ENCODE data around the gene APOM. TPM values are rescaled to one million over a fixed set of nuclear protein-coding genes. Genes with fewer than 3 reads are reported as not detected.

The APOM gene
- total and polyA plus RNA-seq, 3 experiments from 2014 or later, result 2.4 to 4.3 (median 3.3) TPM

DNA sequence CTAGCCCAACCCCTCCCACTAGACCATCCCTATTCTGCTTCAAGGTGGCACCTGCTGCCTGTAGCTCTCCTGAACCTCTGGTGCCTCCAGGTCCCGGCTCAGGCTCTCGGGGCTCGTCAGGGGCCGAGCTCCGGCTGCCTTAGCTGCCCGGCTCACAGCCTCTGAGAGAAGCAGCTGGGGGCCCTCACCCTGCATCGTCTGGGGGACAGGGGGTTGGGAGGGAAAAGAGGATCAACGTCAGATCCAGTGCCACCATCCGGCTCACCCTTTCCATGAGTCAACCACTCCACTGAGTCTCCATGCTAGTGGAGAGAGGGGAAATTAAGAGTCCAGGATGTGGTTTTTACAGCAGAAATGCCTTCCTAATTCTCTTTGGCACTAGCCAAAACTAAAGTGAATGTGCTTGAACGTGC lies 16.2 kb upstream of the APOM start:
- H3K4me1 Mint-ChIP-seq, result peaks cover 0 to 1% (median 0%) of the 10 kb centered on the region in 3 donors
- H3K27ac ChIP-seq (ENCODE audit: low read depth, low read length), result no peak overlapping the region
- ChIA-PET POLR2A (interaction anchor here (1.4 kb wide), 1 partner anchor 12 kb away, joined by 6 read pairs; no protein-coding TSS in a partner anchor), CTCF (interaction anchor here (1.1 kb wide), 1 partner anchor 191 kb away, joined by 5 read pairs; no protein-coding TSS in a partner anchor)
- no peak overlapping the region for H3K4me3 Mint-ChIP-seq
- no peaks in the 10 kb centered on the region for H3K27me3 ChIP-seq (ENCODE audit: insufficient read depth, low read length, poor library complexity, severe bottlenecking)
- H3K9me3 ChIP-seq (ENCODE audit: low read length), result no peaks in the 10 kb centered on the region
- no peak for DNase-seq
- no peak overlapping the region for H3K4me3 ChIP-seq (ENCODE audit: low read length)
- no peaks in the 10 kb centered on the region for H3K9me3 Mint-ChIP-seq
- peaks cover 3 to 91% (median 14%) of the 10 kb centered on the region in 3 donors for H3K36me3 Mint-ChIP-seq
- no peaks in the 10 kb centered on the region for H3K4me1 ChIP-seq (ENCODE audit: insufficient read depth, low read length)
- H3K36me3 ChIP-seq (ENCODE audit: insufficient read depth, low read length), result peaks cover 82% of the 10 kb centered on the region
- H3K27me3 Mint-ChIP-seq, result no peaks in the 10 kb centered on the region
- peak overlapping the region in 4 of 8 donors; percentile 7 to 79 (median 39) for H3K27ac Mint-ChIP-seq

DNA sequence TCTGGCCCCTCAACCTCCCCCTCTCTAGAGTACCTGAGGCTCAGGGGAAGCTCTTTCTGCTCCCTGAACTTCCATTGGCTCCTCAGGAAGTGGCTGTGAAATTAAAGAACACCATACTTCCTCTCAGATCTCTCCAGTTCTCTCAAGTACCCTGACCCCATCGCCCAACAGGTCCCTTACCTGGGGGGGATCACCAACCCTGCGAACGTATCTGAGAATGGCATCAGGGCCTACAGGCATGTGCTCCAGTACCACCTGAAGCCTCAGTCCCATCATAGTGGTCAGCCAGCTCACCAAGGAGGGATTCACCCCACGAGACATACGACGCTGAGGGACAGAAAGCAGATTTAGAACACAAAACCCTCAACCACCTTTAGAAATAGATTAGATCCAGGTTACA lies 15.1 kb upstream of the APOM start:
- no peaks in the 10 kb centered on the region for H3K27me3 Mint-ChIP-seq
- CTCF ChIA-PET, result interaction anchor here (1.1 kb wide), 1 partner anchor 189 kb away, joined by 5 read pairs; no protein-coding TSS in a partner anchor

DNA sequence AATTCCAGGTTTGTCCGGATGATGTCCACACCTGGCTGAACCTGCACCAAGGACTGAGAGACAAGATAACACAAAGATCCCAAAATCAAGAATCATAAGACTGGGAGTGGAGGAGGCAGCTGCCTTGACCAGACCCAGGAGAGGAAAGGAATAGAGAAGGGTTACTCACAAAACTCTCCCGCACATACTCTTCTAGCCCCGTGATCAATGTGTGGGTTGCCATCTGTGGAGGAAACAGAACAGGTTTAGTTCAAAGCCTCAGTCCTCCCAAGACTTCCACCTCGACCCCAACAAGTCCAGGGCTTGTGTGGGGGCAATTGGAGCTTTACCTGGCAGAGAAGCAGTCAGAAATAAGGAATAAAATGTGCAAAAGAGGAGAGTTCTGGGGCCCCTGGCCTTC lies 14.3 kb upstream of the APOM start:
- H3K36me3 Mint-ChIP-seq, result peaks cover 7 to 91% (median 14%) of the 10 kb centered on the region in 3 donors
- ChIA-PET CTCF (no interaction called here), POLR2A (no interaction called here)

More for the DNA sequence above, 15.1 kb upstream of the APOM start:
- H3K4me1 ChIP-seq (ENCODE audit: insufficient read depth, low read length), result no peaks in the 10 kb centered on the region
- peaks cover 82% of the 10 kb centered on the region for H3K36me3 ChIP-seq (ENCODE audit: insufficient read depth, low read length)
- no peaks in the 10 kb centered on the region for H3K27me3 ChIP-seq (ENCODE audit: insufficient read depth, low read length, poor library complexity, severe bottlenecking)
- H3K9me3 Mint-ChIP-seq, result no peaks in the 10 kb centered on the region
- no peak overlapping the region for H3K4me3 Mint-ChIP-seq
- peaks cover 3 to 6% (median 4%) of the 10 kb centered on the region in 3 donors for H3K4me1 Mint-ChIP-seq
- no peak for DNase-seq
- POLR2A ChIA-PET, result interaction anchor here (0.5 to 0.6 kb wide), 2 partner anchors 10 to 18 kb away, joined by 6 to 9 read pairs; no protein-coding TSS in a partner anchor
- peaks cover 9 to 91% (median 14%) of the 10 kb centered on the region in 3 donors for H3K36me3 Mint-ChIP-seq
- H3K27ac Mint-ChIP-seq, result peak overlapping the region in 1 of 8 donors; percentile 56
- no peak overlapping the region for H3K4me3 ChIP-seq (ENCODE audit: low read length)
- no peaks in the 10 kb centered on the region for H3K9me3 ChIP-seq (ENCODE audit: low read length)
- H3K27ac ChIP-seq (ENCODE audit: low read depth, low read length), result no peak overlapping the region

GRCh38 chr6:31642798-31643570 lies 12.7 kb upstream of the APOM start:
- Mint-ChIP-seq H3K9me3 (no peaks in the 10 kb centered on the region), H3K4me3 (no peak overlapping the region), H3K4me1 (peaks cover 3 to 7% (median 5%) of the 10 kb centered on the region in 3 donors), H3K36me3 (peaks cover 7 to 90% (median 17%) of the 10 kb centered on the region in 3 donors), H3K27ac (peak overlapping the region in 2 of 8 donors; percentile 7 to 66), H3K27me3 (no peaks in the 10 kb centered on the region)
- CTCF ChIA-PET, result interaction anchor here (2.2 kb wide), 1 partner anchor 44 kb away, joined by 9 read pairs; no protein-coding TSS in a partner anchor
- H3K9me3 ChIP-seq (ENCODE audit: low read length), result no peaks in the 10 kb centered on the region
- H3K27me3 ChIP-seq (ENCODE audit: insufficient read depth, low read length, poor library complexity, severe bottlenecking), result no peaks in the 10 kb centered on the region
- H3K4me3 ChIP-seq (ENCODE audit: low read length), result no peak overlapping the region
- no peaks in the 10 kb centered on the region for H3K4me1 ChIP-seq (ENCODE audit: insufficient read depth, low read length)
- no peak overlapping the region for H3K27ac ChIP-seq (ENCODE audit: low read depth, low read length)
- H3K36me3 ChIP-seq (ENCODE audit: insufficient read depth, low read length), result peaks cover 79% of the 10 kb centered on the region
- no peak for DNase-seq
- POLR2A ChIA-PET, result interaction anchor here (1.1 kb wide), 1 partner anchor 172 kb away, joined by 3 read pairs; the partner anchor contains the start of gene HSPA1L

More for the DNA sequence above, 14.3 kb upstream of the APOM start:
- Histone ChIP-seq H3K36me3 (ENCODE audit: insufficient read depth, low read length) (peaks cover 82% of the 10 kb centered on the region), H3K4me3 (ENCODE audit: low read length) (no peak overlapping the region), H3K27ac (ENCODE audit: low read depth, low read length) (no peak overlapping the region), H3K9me3 (ENCODE audit: low read length) (no peaks in the 10 kb centered on the region), H3K4me1 (ENCODE audit: insufficient read depth, low read length) (no peaks in the 10 kb centered on the region), H3K27me3 (ENCODE audit: insufficient read depth, low read length, poor library complexity, severe bottlenecking) (no peaks in the 10 kb centered on the region)
- Mint-ChIP-seq H3K9me3 (no peaks in the 10 kb centered on the region), H3K4me1 (peaks cover 4 to 7% (median 5%) of the 10 kb centered on the region in 3 donors), H3K27me3 (no peaks in the 10 kb centered on the region), H3K27ac (peak overlapping the region in 6 of 8 donors; percentile 12 to 89 (median 44)), H3K4me3 (no peak overlapping the region)
- DNase-seq, result no peak

DNA sequence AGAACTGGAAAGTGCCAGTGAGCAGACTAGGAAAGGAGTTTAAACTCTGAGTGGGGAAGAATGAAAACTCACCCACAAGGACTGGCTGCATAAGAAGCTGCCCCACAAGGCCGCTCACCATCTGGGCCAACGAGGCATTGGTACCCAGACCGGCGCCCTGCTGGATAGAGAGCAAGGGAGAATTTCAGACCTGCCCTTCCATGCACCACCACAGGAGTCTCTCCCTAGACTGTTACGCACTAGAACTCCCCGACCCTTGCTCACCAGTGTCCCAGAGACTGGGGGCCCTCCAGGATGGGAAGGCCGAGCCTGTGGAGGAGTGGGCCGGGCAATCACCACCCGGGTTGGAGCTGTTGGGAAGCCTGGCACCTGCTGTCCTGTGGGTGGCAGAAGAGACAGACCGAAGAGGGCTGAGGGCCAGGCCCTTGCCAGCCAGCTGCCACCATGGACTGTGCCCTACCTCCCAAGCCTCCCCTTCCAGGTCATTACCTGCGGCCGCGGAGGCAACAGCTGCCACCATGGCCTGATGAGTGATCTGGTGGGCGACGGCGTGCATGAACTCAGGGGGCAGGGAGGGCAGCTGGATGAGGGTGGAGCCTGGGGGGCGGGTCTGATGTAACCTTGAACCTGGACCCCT lies 11.8 kb upstream of the APOM start:
- Mint-ChIP-seq H3K36me3 (peaks cover 7 to 91% (median 17%) of the 10 kb centered on the region in 3 donors), H3K27me3 (no peaks in the 10 kb centered on the region), H3K4me3 (no peak overlapping the region), H3K9me3 (no peaks in the 10 kb centered on the region), H3K27ac (peak overlapping the region in 1 of 8 donors; percentile 85), H3K4me1 (peaks cover 5 to 7% (median 6%) of the 10 kb centered on the region in 3 donors)
- Histone ChIP-seq H3K27me3 (ENCODE audit: insufficient read depth, low read length, poor library complexity, severe bottlenecking) (no peaks in the 10 kb centered on the region), H3K9me3 (ENCODE audit: low read length) (no peaks in the 10 kb centered on the region), H3K27ac (ENCODE audit: low read depth, low read length) (no peak overlapping the region), H3K4me1 (ENCODE audit: insufficient read depth, low read length) (no peaks in the 10 kb centered on the region), H3K36me3 (ENCODE audit: insufficient read depth, low read length) (peaks cover 83% of the 10 kb centered on the region), H3K4me3 (ENCODE audit: low read length) (no peak overlapping the region)
- POLR2A ChIA-PET, result interaction anchor here (1.1 kb wide), 1 partner anchor 171 kb away, joined by 3 read pairs; the partner anchor contains the start of gene HSPA1L
- CTCF ChIA-PET, result interaction anchor here (0.7 to 2.2 kb wide), 2 partner anchors 45 to 176 kb away, joined by 3 to 9 read pairs; no protein-coding TSS in a partner anchor
- no peak for DNase-seq

GRCh38 chr6:31645325-31645724 lies 10.4 kb upstream of the APOM start:
- no peaks in the 10 kb centered on the region for H3K9me3 ChIP-seq (ENCODE audit: low read length)
- peaks cover 78% of the 10 kb centered on the region for H3K36me3 ChIP-seq (ENCODE audit: insufficient read depth, low read length)
- Mint-ChIP-seq H3K4me3 (peak overlapping the region in 1 of 7 donors; percentile 15), H3K27me3 (no peaks in the 10 kb centered on the region), H3K9me3 (no peaks in the 10 kb centered on the region), H3K27ac (peak overlapping the region in 6 of 8 donors; percentile 25 to 93 (median 46)), H3K4me1 (peaks cover 13 to 18% (median 18%) of the 10 kb centered on the region in 3 donors), H3K36me3 (peaks cover 7 to 89% (median 18%) of the 10 kb centered on the region in 3 donors)
- no peak overlapping the region for H3K4me3 ChIP-seq (ENCODE audit: low read length)
- CTCF ChIA-PET, result no interaction called here
- no peaks in the 10 kb centered on the region for H3K4me1 ChIP-seq (ENCODE audit: insufficient read depth, low read length)
- no peaks in the 10 kb centered on the region for H3K27me3 ChIP-seq (ENCODE audit: insufficient read depth, low read length, poor library complexity, severe bottlenecking)
- POLR2A ChIA-PET, result interaction anchor here (0.5 kb wide), 1 partner anchor 22 kb away, joined by 3 read pairs; no protein-coding TSS in a partner anchor
- no peak overlapping the region for H3K27ac ChIP-seq (ENCODE audit: low read depth, low read length)
- DNase-seq, result no peak

DNA sequence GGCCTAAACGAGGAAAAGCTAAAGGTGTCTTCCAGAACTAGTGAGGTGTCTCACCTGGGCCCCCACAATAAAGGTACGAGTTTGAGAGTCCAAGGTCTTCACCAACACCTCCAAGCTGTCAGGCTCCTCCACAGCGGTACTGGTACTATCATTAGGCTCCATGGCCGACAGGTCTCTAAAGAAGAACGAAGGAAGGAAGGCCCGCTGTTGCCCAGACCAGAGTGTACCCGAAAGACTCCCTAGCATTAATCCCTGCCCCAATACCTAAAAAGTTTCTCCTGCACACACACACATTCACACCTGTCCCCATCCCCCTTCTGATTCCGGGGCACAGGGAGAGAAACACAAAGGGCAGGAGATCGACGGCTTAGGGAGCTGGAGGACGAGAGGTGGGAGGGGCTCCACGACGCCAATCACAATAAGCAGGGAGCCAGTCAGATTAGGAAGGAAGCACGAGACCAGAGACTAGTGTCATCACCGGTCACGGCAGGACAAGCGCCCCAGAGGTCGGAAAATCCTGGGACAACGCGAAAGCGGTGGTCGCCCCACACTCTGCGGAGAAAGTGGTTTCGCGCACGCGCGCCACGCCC lies 4.0 kb upstream of the APOM start:
- CTCF ChIA-PET, result interaction anchor here (0.7 to 4.5 kb wide), 12 partner anchors 11 to 163 kb away, joined by 3 to 39 read pairs (median 4); partner anchors contain the start of genes DDAH2, GPANK1, HSPA1A and HSPA1L
- no peak for DNase-seq
- Histone ChIP-seq H3K4me1 (ENCODE audit: insufficient read depth, low read length) (peaks cover 20% of the 10 kb centered on the region), H3K27me3 (ENCODE audit: insufficient read depth, low read length, poor library complexity, severe bottlenecking) (no peaks in the 10 kb centered on the region), H3K9me3 (ENCODE audit: low read length) (no peaks in the 10 kb centered on the region), H3K36me3 (ENCODE audit: insufficient read depth, low read length) (peaks cover 40% of the 10 kb centered on the region), H3K27ac (ENCODE audit: low read depth, low read length) (peak overlapping the region; percentile 94), H3K4me3 (ENCODE audit: low read length) (peak overlapping the region; percentile 97)
- peak overlapping the region; percentile 95 to 100 (median 100) for H3K27ac Mint-ChIP-seq
- peaks cover 0 to 5% (median 0%) of the 10 kb centered on the region in 5 donors for H3K9me3 Mint-ChIP-seq
- H3K36me3 Mint-ChIP-seq, result peaks cover 0 to 71% (median 12%) of the 10 kb centered on the region in 3 donors
- peaks cover 40 to 64% (median 49%) of the 10 kb centered on the region in 3 donors for H3K4me1 Mint-ChIP-seq
- POLR2A ChIA-PET, result interaction anchor here (0.5 to 5.2 kb wide), 21 partner anchors 11 to 1439 kb away, joined by 3 to 112 read pairs (median 4); partner anchors contain the start of genes ABHD16A, C6orf47, CSNK2B and DDX39B
- peak overlapping the region; percentile 90 to 99 (median 96) for H3K4me3 Mint-ChIP-seq
- peaks cover 0 to 9% of the 10 kb centered on the region in 2 donors for H3K27me3 Mint-ChIP-seq

All from CD8-positive, alpha-beta memory T cell (primary cell).